SH-SY5Y (cell line): ENCODE results near the gene FSCB.

Experiments
- GATA2 ChIP-seq: IDR thresholded peaks from 2 replicates; pipeline ENCODE4 v1.6.1; 2011; ENCODE audit warnings: mild to moderate bottlenecking, low read depth, low read length
- GATA3 ChIP-seq: IDR thresholded peaks from 2 replicates; pipeline ENCODE4 v1.6.1; 2011; ENCODE audit warnings: low read depth, mild to moderate bottlenecking, low read length, moderate library complexity

- TF ChIP-seq GATA2, result no peak
- TF ChIP-seq GATA3, result no peak
These were observed 38.3 kb downstream of the FSCB start for GRCh38 chr14:44468771-44469170.
